GM19240 (cell line): Measurements from ENCODE around the gene SPATA31D3.
"Not testable (repeated sequence)": the region's sequence is repeated elsewhere in the genome, so short reads cannot be mapped to it uniquely, and the experiment has no call there.

ENCODE experiments used
- DNase-seq: peaks from one replicate; pipeline ENCODE4 v3.0.0; 2011; ENCODE audit warnings: low spot score; ENCODE audit not compliant: insufficient read length

The SPATA31D3 gene

GRCh38 chr9:81943393-81943792, at the start of gene SPATA31D3:
SPATA31D3 (plus strand) TSS chr9:81943500; CDS start chr9:81943586, 86 bp downstream.
- DNase-seq, result not testable (repeated sequence)

GRCh38 chr9:81893929-81894328, 49.4 kb upstream of the SPATA31D3 start:
- no peak for DNase-seq

- no peak for DNase-seq
These were observed 48.4 kb upstream of the SPATA31D3 start for GRCh38 chr9:81894891-81895290.

- DNase-seq, result no peak
These were observed 47.2 kb upstream of the SPATA31D3 start for GRCh38 chr9:81896070-81896469.

- no peak for DNase-seq
These were observed 44.4 kb upstream of the SPATA31D3 start for GRCh38 chr9:81898851-81899250.

GRCh38 chr9:81902196-81902595, 41.1 kb upstream of the SPATA31D3 start:
- no peak for DNase-seq

- DNase-seq, result no peak
These were observed 40.7 kb upstream of the SPATA31D3 start for GRCh38 chr9:81902626-81903025.

GRCh38 chr9:81906671-81907070, 36.6 kb upstream of the SPATA31D3 start:
- DNase-seq, result no peak

GRCh38 chr9:81912135-81912534, 31.2 kb upstream of the SPATA31D3 start:
- no peak for DNase-seq

- DNase-seq, result no peak
These were observed 27.3 kb upstream of the SPATA31D3 start for GRCh38 chr9:81915801-81916505.

GRCh38 chr9:81918507-81918906, 24.8 kb upstream of the SPATA31D3 start:
- DNase-seq, result not testable (repeated sequence)

- not testable (repeated sequence) for DNase-seq
These were observed 15.0 kb upstream of the SPATA31D3 start, which contains the start of gene SPATA31D4 for GRCh38 chr9:81928305-81928704. SPATA31D4 (plus strand) TSS chr9:81928428; CDS start chr9:81928514, 86 bp downstream.

- DNase-seq, result not testable (repeated sequence)
These were observed 13.2 kb upstream of the SPATA31D3 start for GRCh38 chr9:81930147-81930546.

GRCh38 chr9:81933547-81933946, 9.8 kb upstream of the SPATA31D3 start:
- not testable (repeated sequence) for DNase-seq

- DNase-seq, result not testable (repeated sequence)
These were observed 5.3 kb downstream of the SPATA31D3 start for GRCh38 chr9:81948650-81949049.

- no peak for DNase-seq
These were observed 9.8 kb downstream of the SPATA31D3 start for GRCh38 chr9:81953096-81953495.

GRCh38 chr9:81955625-81956024, 12.3 kb downstream of the SPATA31D3 start:
- DNase-seq, result no peak

GRCh38 chr9:81964218-81965171, 21.2 kb downstream of the SPATA31D3 start:
- no peak for DNase-seq

GRCh38 chr9:81968026-81968425, 24.7 kb downstream of the SPATA31D3 start:
- DNase-seq, result no peak

GRCh38 chr9:81969971-81970370, 26.7 kb downstream of the SPATA31D3 start:
- DNase-seq, result no peak

- DNase-seq, result no peak
These were observed 28.4 kb downstream of the SPATA31D3 start for GRCh38 chr9:81971727-81972126.

- DNase-seq, result no peak
These were observed 31.5 kb downstream of the SPATA31D3 start for GRCh38 chr9:81974764-81975163.
